Upper lobe of left lung (tissue), 6 donors: Measurements from ENCODE around the gene CAMK1G. TPM values are rescaled to one million over a fixed set of nuclear protein-coding genes. Genes with fewer than 3 reads are reported as not detected.

Experiments
- ATAC-seq, 2 donors: fragments of 200-7000 bp; cut with Tn5 transposase; one replicate each; pipeline ENCODE4 v1.9.1; 2022; ENCODE audit warnings: mild to moderate bottlenecking in 2 of 2, moderate library complexity in 2 of 2; ENCODE audit not compliant: low FRiP score in 2 of 2
- DNase-seq, 2 donors: peaks; one replicate each; pipeline ENCODE4 v3.0.0-alpha.2; 2019 to 2020
- H3K27ac ChIP-seq, 4 donors: fragments of 200-600 bp; sonication (generic); one replicate each; pipeline ENCODE4 v1.5.1; 2016 to 2019
- H3K27me3 ChIP-seq, 4 donors: fragments of 200-600 bp; sonication (generic); one replicate each; pipeline ENCODE4 v1.5.1; 2017 to 2019
- H3K36me3 ChIP-seq, 4 donors: fragments of 200-600 bp; sonication (generic); one replicate each; pipeline ENCODE4 v1.5.1; 2016 to 2019
- H3K4me1 ChIP-seq, 4 donors: fragments of 200-600 bp; sonication (generic); one replicate each; pipeline ENCODE4 v1.5.1; 2018 to 2019
- H3K4me3 ChIP-seq, 4 donors: fragments of 200-600 bp; sonication (generic); one replicate each; pipeline ENCODE4 v1.5.1; 2017 to 2019; ENCODE audit warnings: mild to moderate bottlenecking in 2 of 4, moderate library complexity in 1 of 4
- H3K9me3 ChIP-seq, 4 donors: fragments of 200-600 bp; sonication (generic); one replicate each; pipeline ENCODE4 v1.5.1; 2018 to 2019
- CTCF ChIP-seq, 6 experiments: fragments of 450-650 bp in 4 of 6; fragments of 200-600 bp in 2 of 6; sonication (generic) in 2 of 6; IDR thresholded peaks; one replicate each; pipeline ENCODE4 v1.5.1; 2016 to 2019; ENCODE audit warnings: antibody characterized with exemption in 6 of 6
- EP300 ChIP-seq, 4 donors: sonication (generic); formaldehyde crosslinking; IDR thresholded peaks; one replicate each; pipeline ENCODE4 v1.5.1; 2017; ENCODE audit warnings: antibody characterized with exemption in 4 of 4, control low read depth in 2 of 4
- POLR2A ChIP-seq, 4 donors: fragments of 450-650 bp; IDR thresholded peaks; one replicate each; pipeline ENCODE4 v1.5.1; 2016 to 2017; ENCODE audit warnings: antibody characterized with exemption in 4 of 4, mild to moderate bottlenecking in 2 of 4
- POLR2AphosphoS5 ChIP-seq, 2 donors: sonication (generic); formaldehyde crosslinking; IDR thresholded peaks; one replicate each; pipeline ENCODE4 v1.5.1; 2017; ENCODE audit warnings: antibody characterized with exemption in 2 of 2
- WGBS, 2 donors: methylation state at CpG; one replicate each; pipeline ENCODE4 v1.1.5; 2017 to 2018; 5-methylcytosine and 5-hydroxymethylcytosine counted together
- total RNA-seq, 6 donors: library from RNA; depleted of rRNA in 4 of 6; stranded (reverse); fragments of >200 nt in 4 of 6; gene quantifications; one replicate each; pipeline versions ENCODE4 v1.1.0 to v1.2.1, GENCODE V29; 2016 to 2021
- donor health status: DM: no; HTN: no; CAD: no; lungs with moderate emphysema.
- donor health status: DM: no; HTN: yes; CAD: no; lungs with severe emphysema.

CAMK1G gene
- total RNA-seq, 6 donors from 2014 or later, result 0.20 to 0.46 (median 0.30) TPM; not detected in 3

- peak; percentile 76 to 81 for ATAC-seq
These were observed 58.3 kb downstream of the CAMK1G start for GRCh38 chr1:209641832-209642172.

GRCh38 chr1:209642816-209643215, 59.3 kb downstream of the CAMK1G start:
- no peak for ATAC-seq
- H3K27ac ChIP-seq, result peak overlapping the region in 3 of 4 donors; percentile 16 to 53 (median 42)

More at GRCh38 chr1:209641832-209642172, 58.3 kb downstream of the CAMK1G start:
- DNase-seq, result peak in 1 of 2 donors; percentile 81
- Histone ChIP-seq H3K27me3 (no peaks in the 10 kb centered on the region), H3K36me3 (no peaks in the 10 kb centered on the region), H3K4me1 (peaks cover 15 to 32% (median 27%) of the 10 kb centered on the region in 4 donors), H3K4me3 (no peak overlapping the region), H3K27ac (peak overlapping the region; percentile 64 to 83 (median 74)), H3K9me3 (no peaks in the 10 kb centered on the region)
- no peak for TF ChIP-seq EP300 (IDR thresholded peaks at IDR 0.05)
- TF ChIP-seq POLR2AphosphoS5 (IDR thresholded peaks at IDR 0.05), result peak; percentile 14 to 72
- no peak for TF ChIP-seq POLR2A (IDR thresholded peaks at IDR 0.05)
- no peak for TF ChIP-seq CTCF (IDR thresholded peaks at IDR 0.05)
- WGBS, 2 donors, result 31 to 37% methylated on average over 5 of the region's 5 CpGs

GRCh38 chr1:209643285-209644020, 59.9 kb downstream of the CAMK1G start:
- Histone ChIP-seq H3K9me3 (no peaks in the 10 kb centered on the region), H3K27ac (peak overlapping the region; percentile 1 to 53 (median 25)), H3K36me3 (no peaks in the 10 kb centered on the region), H3K4me3 (no peak overlapping the region), H3K4me1 (peaks cover 29 to 48% (median 42%) of the 10 kb centered on the region in 4 donors), H3K27me3 (no peaks in the 10 kb centered on the region)
- peak; percentile 12 to 65 for ATAC-seq
- 25 to 44% methylated on average over 2 of the region's 2 CpGs for WGBS, 2 donors
- no peak for DNase-seq
- TF ChIP-seq EP300 (IDR thresholded peaks at IDR 0.05) (no peak), POLR2AphosphoS5 (IDR thresholded peaks at IDR 0.05) (peak; percentile 6 to 19), POLR2A (IDR thresholded peaks at IDR 0.05) (no peak)

More at GRCh38 chr1:209642816-209643215, 59.3 kb downstream of the CAMK1G start:
- no peaks in the 10 kb centered on the region for H3K27me3 ChIP-seq
- DNase-seq, result no peak
- H3K36me3 ChIP-seq, result no peaks in the 10 kb centered on the region
- TF ChIP-seq POLR2AphosphoS5 (IDR thresholded peaks at IDR 0.05) (no peak), POLR2A (IDR thresholded peaks at IDR 0.05) (no peak), EP300 (IDR thresholded peaks at IDR 0.05) (no peak), CTCF (IDR thresholded peaks at IDR 0.05) (no peak)
- H3K4me3 ChIP-seq, result no peak overlapping the region
- 41 to 42% methylated on average over 3 of the region's 3 CpGs for WGBS, 2 donors
- H3K9me3 ChIP-seq, result no peaks in the 10 kb centered on the region
- peaks cover 23 to 41% (median 36%) of the 10 kb centered on the region in 4 donors for H3K4me1 ChIP-seq

GRCh38 chr1:209645574-209646452, 62.3 kb downstream of the CAMK1G start:
- no peak overlapping the region for H3K4me3 ChIP-seq
- WGBS, 2 donors, result 71 to 79% methylated on average over 16 of the region's 16 CpGs
- no peak for DNase-seq

More at GRCh38 chr1:209645574-209646452, 62.3 kb downstream of the CAMK1G start:
- Histone ChIP-seq H3K9me3 (no peaks in the 10 kb centered on the region), H3K27me3 (no peaks in the 10 kb centered on the region), H3K36me3 (no peaks in the 10 kb centered on the region), H3K4me1 (peaks cover 53 to 70% (median 66%) of the 10 kb centered on the region in 4 donors), H3K27ac (peak overlapping the region in 3 of 4 donors; percentile 25 to 58 (median 53))
- ATAC-seq, result no peak
- TF ChIP-seq POLR2A (IDR thresholded peaks at IDR 0.05) (no peak), CTCF (IDR thresholded peaks at IDR 0.05) (no peak), POLR2AphosphoS5 (IDR thresholded peaks at IDR 0.05) (no peak), EP300 (IDR thresholded peaks at IDR 0.05) (no peak)
